Neural cell (in vitro differentiated cells): Measurements from ENCODE around the gene TTC23L.

Source experiments
- EP300 ChIP-seq: fragments of 450-650 bp; conservative IDR thresholded peaks from 2 replicates; pipeline ENCODE4 v1.6.1; 2014; ENCODE audit warnings: antibody characterized with exemption, mild to moderate bottlenecking, moderate library complexity; ENCODE audit not compliant: poor library complexity, severe bottlenecking
- EZH2 ChIP-seq: fragments of 200-600, 300-800 bp; shearing (Covaris generic), sonication (generic); IDR thresholded peaks from 2 replicates; pipeline ENCODE4 v1.6.1; 2014; ENCODE audit warnings: antibody characterized with exemption, low read length, borderline replicate concordance, mild to moderate bottlenecking; ENCODE audit not compliant: insufficient read depth, poor library complexity, severe bottlenecking
- MXI1 ChIP-seq: fragments of 450-650 bp; conservative IDR thresholded peaks from 2 replicates; pipeline ENCODE4 v1.6.1; 2014; ENCODE audit warnings: antibody characterized with exemption, mild to moderate bottlenecking; ENCODE audit not compliant: poor library complexity, severe bottlenecking
- POLR2AphosphoS5 ChIP-seq: IDR thresholded peaks from 2 replicates; pipeline ENCODE4 v1.6.1; 2012
- RAD21 ChIP-seq: fragments of 450-650 bp; conservative IDR thresholded peaks from 2 replicates; pipeline ENCODE4 v1.6.1; 2014; ENCODE audit warnings: antibody characterized with exemption, mild to moderate bottlenecking, moderate library complexity
- REST ChIP-seq: IDR thresholded peaks from 2 replicates; pipeline ENCODE4 v1.6.1; 2012; ENCODE audit warnings: borderline replicate concordance
- SMC3 ChIP-seq: fragments of 450-650 bp; conservative IDR thresholded peaks from 2 replicates; pipeline ENCODE4 v1.6.1; 2014; ENCODE audit warnings: antibody characterized with exemption, mild to moderate bottlenecking, moderate library complexity; ENCODE audit not compliant: poor library complexity
- TAF1 ChIP-seq: IDR thresholded peaks from 2 replicates; pipeline ENCODE4 v1.6.1; 2012; ENCODE audit warnings: low read depth
- TF ChIP-seq, protein P1 (sequence below): fragments of 450-650 bp; IDR thresholded peaks from 2 replicates; pipeline ENCODE4 v1.5.1; 2014; ENCODE audit warnings: antibody characterized with exemption, mild to moderate bottlenecking, moderate library complexity; ENCODE audit not compliant: poor library complexity, severe bottlenecking

DNA sequence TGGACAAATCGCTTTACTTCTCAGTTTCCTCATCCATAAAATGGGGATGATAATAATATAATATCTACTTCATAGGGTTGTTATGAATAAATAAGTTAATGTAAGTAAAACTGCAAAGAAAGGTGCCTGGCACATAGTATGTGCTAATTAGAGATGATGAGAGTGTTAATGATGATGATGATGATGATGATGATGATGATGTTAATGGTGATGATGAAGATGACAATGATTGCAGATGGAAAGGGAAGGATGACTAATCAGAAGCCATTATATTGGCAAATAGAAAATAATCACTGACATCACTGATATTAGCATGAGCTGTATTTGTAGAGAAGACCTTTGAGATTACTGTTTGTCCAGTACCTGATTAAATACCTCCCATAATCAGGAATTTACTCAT lies 55.8 kb downstream of the TTC23L start:
- TF ChIP-seq, protein P1, sequence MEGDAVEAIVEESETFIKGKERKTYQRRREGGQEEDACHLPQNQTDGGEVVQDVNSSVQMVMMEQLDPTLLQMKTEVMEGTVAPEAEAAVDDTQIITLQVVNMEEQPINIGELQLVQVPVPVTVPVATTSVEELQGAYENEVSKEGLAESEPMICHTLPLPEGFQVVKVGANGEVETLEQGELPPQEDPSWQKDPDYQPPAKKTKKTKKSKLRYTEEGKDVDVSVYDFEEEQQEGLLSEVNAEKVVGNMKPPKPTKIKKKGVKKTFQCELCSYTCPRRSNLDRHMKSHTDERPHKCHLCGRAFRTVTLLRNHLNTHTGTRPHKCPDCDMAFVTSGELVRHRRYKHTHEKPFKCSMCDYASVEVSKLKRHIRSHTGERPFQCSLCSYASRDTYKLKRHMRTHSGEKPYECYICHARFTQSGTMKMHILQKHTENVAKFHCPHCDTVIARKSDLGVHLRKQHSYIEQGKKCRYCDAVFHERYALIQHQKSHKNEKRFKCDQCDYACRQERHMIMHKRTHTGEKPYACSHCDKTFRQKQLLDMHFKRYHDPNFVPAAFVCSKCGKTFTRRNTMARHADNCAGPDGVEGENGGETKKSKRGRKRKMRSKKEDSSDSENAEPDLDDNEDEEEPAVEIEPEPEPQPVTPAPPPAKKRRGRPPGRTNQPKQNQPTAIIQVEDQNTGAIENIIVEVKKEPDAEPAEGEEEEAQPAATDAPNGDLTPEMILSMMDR: no peak
- TF ChIP-seq EZH2 (no peak), POLR2AphosphoS5 (no peak), REST (no peak), EP300 (no peak), MXI1 (no peak), RAD21 (no peak), TAF1 (no peak), SMC3 (no peak)
